HG03439 (cell line): Measurements from ENCODE around the gene PARD6A.
"Not testable (repeated sequence)": the region's sequence is repeated elsewhere in the genome, so short reads cannot be mapped to it uniquely, and the experiment has no call there.

Experiments used
- ATAC-seq: cut with Tn5 transposase; IDR thresholded peaks from one replicate; pipeline ENCODE4 v1.9.1; 2021; ENCODE audit warnings: mild to moderate bottlenecking, moderate library complexity; ENCODE audit not compliant: unreplicated experiment

PARD6A gene

GRCh38 chr16:67679935-67680897 lies 19.5 kb downstream of the PARD6A start:
- no peak for ATAC-seq

GRCh38 chr16:67683767-67684166 lies 23.0 kb downstream of the PARD6A start:
- no peak for ATAC-seq

DNA sequence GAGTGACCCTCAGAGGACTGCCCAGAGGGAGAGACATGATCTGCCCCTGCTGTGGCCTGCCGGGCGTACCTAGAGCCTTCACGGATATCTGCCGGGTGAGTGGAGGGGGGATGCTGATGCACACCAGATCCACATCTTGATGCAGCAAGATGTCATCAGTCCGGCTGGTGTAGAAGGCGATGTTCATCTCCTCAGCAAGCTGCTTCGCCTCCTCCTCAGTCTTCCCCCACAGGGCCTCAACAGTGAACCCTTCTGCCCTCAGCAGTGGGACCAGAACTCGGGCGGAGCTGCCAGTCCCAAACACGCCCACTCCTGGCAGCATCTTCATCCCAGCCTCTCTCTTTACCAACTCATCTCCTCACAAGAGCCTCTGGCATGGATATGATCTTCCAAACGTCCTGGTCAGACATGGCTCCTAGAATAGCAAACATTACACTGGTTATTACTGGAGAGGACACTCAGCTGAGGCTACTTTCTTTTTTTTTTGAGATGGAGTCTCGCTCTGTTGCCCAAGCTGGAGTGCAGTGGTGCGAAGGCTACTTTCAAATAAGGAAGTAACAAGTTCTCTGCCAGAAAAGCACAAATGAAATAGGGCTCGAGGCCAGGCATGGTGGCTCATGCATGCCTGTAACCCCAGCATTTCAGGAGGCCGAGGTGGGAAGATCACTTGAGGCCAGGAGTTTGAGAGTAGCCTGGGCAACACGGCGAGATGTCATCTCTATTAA lies 24.8 kb downstream of the PARD6A start:
- no peak for ATAC-seq

GRCh38 chr16:67693517-67694285 lies 32.9 kb downstream of the PARD6A start:
- not testable (repeated sequence) for ATAC-seq

DNA sequence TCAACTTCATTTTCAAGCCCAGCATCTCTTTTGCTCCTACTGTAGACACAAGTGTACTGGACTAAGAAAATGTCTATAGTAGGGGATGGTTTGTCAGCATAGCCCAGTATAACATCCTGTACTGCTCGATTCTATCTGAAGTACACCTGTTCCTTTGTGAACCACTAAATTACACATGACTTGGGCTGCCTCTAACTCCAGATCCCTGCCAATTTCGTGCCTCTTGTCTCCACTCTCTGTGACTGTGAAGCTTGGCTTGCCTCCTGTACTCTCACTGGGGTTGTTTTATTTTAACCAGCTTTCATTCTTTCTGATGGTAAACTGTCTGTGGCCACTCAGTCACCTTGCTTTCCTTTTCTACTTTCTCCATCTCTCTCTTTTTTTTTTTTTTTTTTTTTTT lies 33.9 kb downstream of the PARD6A start:
- ATAC-seq = no peak

- ATAC-seq = no peak
Observed at GRCh38 chr16:67697422-67698185, 36.8 kb downstream of the PARD6A start.

GRCh38 chr16:67699265-67699664 lies 38.5 kb downstream of the PARD6A start:
- no peak for ATAC-seq

DNA sequence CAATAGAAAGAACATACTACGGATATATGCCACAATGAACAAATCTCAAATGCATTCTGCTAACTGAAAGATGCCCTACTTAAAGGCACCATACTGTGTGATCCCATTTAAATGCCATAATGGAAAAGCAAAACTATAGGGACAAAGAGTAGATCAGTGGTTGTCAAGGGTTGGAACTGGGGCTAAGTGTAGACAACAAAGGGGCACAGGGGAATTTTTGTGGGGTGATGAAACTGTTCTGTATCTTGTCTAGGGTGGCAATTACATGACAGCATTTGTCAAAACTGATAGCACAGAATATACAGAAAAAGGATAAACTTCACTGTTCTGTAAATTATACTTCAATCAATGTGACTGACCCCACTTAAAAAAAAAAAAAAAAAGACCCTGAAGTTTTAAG lies 40.7 kb downstream of the PARD6A start:
- ATAC-seq = no peak

DNA sequence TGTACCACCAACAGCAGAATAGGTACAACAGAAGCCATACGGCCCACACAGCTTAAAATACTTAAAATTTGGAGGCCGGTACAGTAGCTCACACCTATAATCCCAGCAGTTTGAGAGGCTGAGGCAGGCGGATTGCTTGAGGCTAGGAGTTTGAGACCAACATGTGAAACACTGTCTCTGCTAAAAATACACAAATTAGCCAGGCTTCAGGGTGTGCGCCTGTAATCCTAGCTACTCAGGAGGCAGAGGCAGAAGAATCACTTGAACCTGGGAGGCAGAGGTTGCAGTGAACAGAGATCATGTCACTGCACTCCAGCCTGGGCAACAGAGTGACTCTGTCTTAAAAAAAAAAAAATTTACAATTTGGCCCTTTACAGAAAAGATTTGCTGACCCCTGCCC lies 41.4 kb downstream of the PARD6A start:
- ATAC-seq = no peak

GRCh38 chr16:67703626-67704025 lies 42.9 kb downstream of the PARD6A start:
- ATAC-seq = no peak

GRCh38 chr16:67704110-67704509 lies 43.4 kb downstream of the PARD6A start:
- ATAC-seq = no peak

DNA sequence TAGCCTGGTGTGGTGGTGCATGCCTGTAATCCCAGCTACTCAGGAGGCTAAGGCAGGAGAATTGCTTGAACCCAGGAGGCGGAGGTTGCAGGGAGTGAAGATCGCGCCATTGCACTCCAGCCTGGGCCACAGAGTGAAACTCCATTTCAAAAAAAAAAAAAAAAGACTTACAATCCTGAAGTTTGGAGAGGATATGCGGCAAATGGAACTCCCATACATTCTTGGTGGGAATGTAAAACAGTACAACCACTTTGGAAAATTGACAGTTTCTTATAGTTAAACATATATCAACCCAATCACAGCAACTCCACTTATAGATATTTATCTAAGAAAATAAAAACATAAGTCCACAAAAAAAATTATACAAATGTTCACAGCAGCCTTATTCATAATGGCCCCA lies 46.5 kb downstream of the PARD6A start:
- no peak for ATAC-seq

- ATAC-seq = no peak
Observed at GRCh38 chr16:67707790-67708189, 47.0 kb downstream of the PARD6A start.

- ATAC-seq = no peak
Observed at GRCh38 chr16:67708368-67708771, 47.6 kb downstream of the PARD6A start.

- ATAC-seq = no peak
Observed at GRCh38 chr16:67709050-67709449, 48.3 kb downstream of the PARD6A start.

- ATAC-seq = no peak
Observed at GRCh38 chr16:67710607-67711006, 49.8 kb downstream of the PARD6A start.
